Activated naive CD4-positive, alpha-beta T cell treated with anti-CD3 and anti-CD28 coated beads, Interleukin-2, amount 10 ng/mL, durations not matched to agents 7 days and 5 days (primary cell): ENCODE data around the gene RELCH.
A peak's percentile ranks its signal among the peaks of the same experiment; 100 is the strongest.

Experiments used
- CTCF ChIA-PET: fragments of 350-600 bp; sonication (Branson Sonifier 250); formaldehyde crosslinking; loops from one replicate; lab custom pipeline; 2021; ENCODE audit warnings: antibody characterized with exemption; lab: Charles Lee
- DNase-seq: peaks from one replicate; pipeline ENCODE4 v3.0.0-alpha.2; 2020
- H3K27ac Mint-ChIP-seq: one replicate; pipeline ENCODE4 v1.8.0; 2021; ENCODE audit warnings: mild to moderate bottlenecking, moderate library complexity, mixed read lengths
- H3K27me3 Mint-ChIP-seq: one replicate; pipeline ENCODE4 v1.8.0; 2021; ENCODE audit warnings: mild to moderate bottlenecking, mixed read lengths
- H3K36me3 Mint-ChIP-seq: one replicate; pipeline ENCODE4 v1.8.0; 2021; ENCODE audit warnings: mixed read lengths
- H3K4me1 Mint-ChIP-seq: one replicate; pipeline ENCODE4 v1.8.0; 2021; ENCODE audit warnings: mixed read lengths
- H3K4me3 Mint-ChIP-seq: one replicate; pipeline ENCODE4 v1.8.0; 2021; ENCODE audit warnings: mild to moderate bottlenecking, moderate library complexity, mixed read lengths
- H3K9me3 Mint-ChIP-seq: one replicate; pipeline ENCODE4 v1.8.0; 2021; ENCODE audit warnings: mixed read lengths

Gene RELCH

GRCh38 chr18:62326646-62327348 is 139.7 kb downstream of the RELCH start:
- CTCF ChIA-PET: interaction anchor here (0.6 to 1.9 kb wide), 3 partner anchors 16 to 569 kb away, joined by 3 to 5 read pairs (median 4); no protein-coding TSS in a partner anchor
- H3K4me1 Mint-ChIP-seq: peaks cover 66% of the 10 kb centered on the region
- peaks cover 13% of the 10 kb centered on the region for H3K36me3 Mint-ChIP-seq
- H3K27ac Mint-ChIP-seq: no peak overlapping the region
- DNase-seq: no peak
- no peaks in the 10 kb centered on the region for H3K9me3 Mint-ChIP-seq
- H3K4me3 Mint-ChIP-seq: peak overlapping the region; percentile 91
- H3K27me3 Mint-ChIP-seq: peaks cover 51% of the 10 kb centered on the region

- Mint-ChIP-seq H3K27ac (no peak overlapping the region), H3K4me3 (no peak overlapping the region), H3K4me1 (peaks cover 78% of the 10 kb centered on the region), H3K9me3 (no peaks in the 10 kb centered on the region), H3K27me3 (peaks cover 48% of the 10 kb centered on the region), H3K36me3 (peaks cover 15% of the 10 kb centered on the region)
- no peak for DNase-seq
- CTCF ChIA-PET: interaction anchor here (1.9 kb wide), 1 partner anchor 255 kb away, joined by 5 read pairs; no protein-coding TSS in a partner anchor
Measured at GRCh38 chr18:62327977-62328376, 140.9 kb downstream of the RELCH start.

GRCh38 chr18:62328586-62329525 is 141.8 kb downstream of the RELCH start:
- H3K4me3 Mint-ChIP-seq: peak overlapping the region; percentile 73
- peak overlapping the region; percentile 90 for H3K27ac Mint-ChIP-seq
- DNase-seq: no peak
- H3K4me1 Mint-ChIP-seq: peaks cover 77% of the 10 kb centered on the region
- peaks cover 42% of the 10 kb centered on the region for H3K27me3 Mint-ChIP-seq
- CTCF ChIA-PET: interaction anchor here (0.8 to 1.6 kb wide), 4 partner anchors 9 to 97 kb away, joined by 3 to 5 read pairs (median 4); no protein-coding TSS in a partner anchor
- no peaks in the 10 kb centered on the region for H3K9me3 Mint-ChIP-seq
- peaks cover 18% of the 10 kb centered on the region for H3K36me3 Mint-ChIP-seq

- DNase-seq: peak; percentile 71
- CTCF ChIA-PET: interaction anchor here (0.8 to 1.6 kb wide), 4 partner anchors 8 to 96 kb away, joined by 3 to 5 read pairs (median 4); no protein-coding TSS in a partner anchor
- H3K4me1 Mint-ChIP-seq: peaks cover 72% of the 10 kb centered on the region
- H3K4me3 Mint-ChIP-seq: peak overlapping the region; percentile 73
- H3K9me3 Mint-ChIP-seq: no peaks in the 10 kb centered on the region
- H3K27me3 Mint-ChIP-seq: peaks cover 32% of the 10 kb centered on the region
- H3K36me3 Mint-ChIP-seq: peaks cover 18% of the 10 kb centered on the region
- H3K27ac Mint-ChIP-seq: peak overlapping the region; percentile 90
Measured at GRCh38 chr18:62329691-62330454, 142.8 kb downstream of the RELCH start.

GRCh38 chr18:62330650-62331049 is 143.6 kb downstream of the RELCH start:
- peaks cover 72% of the 10 kb centered on the region for H3K4me1 Mint-ChIP-seq
- H3K27me3 Mint-ChIP-seq: peaks cover 28% of the 10 kb centered on the region
- CTCF ChIA-PET: interaction anchor here (1.6 kb wide), 1 partner anchor 95 kb away, joined by 5 read pairs; no protein-coding TSS in a partner anchor
- no peaks in the 10 kb centered on the region for H3K9me3 Mint-ChIP-seq
- peaks cover 18% of the 10 kb centered on the region for H3K36me3 Mint-ChIP-seq
- no peak for DNase-seq
- H3K4me3 Mint-ChIP-seq: peak overlapping the region; percentile 73
- peak overlapping the region; percentile 71 for H3K27ac Mint-ChIP-seq

GRCh38 chr18:62331581-62332356 is 144.7 kb downstream of the RELCH start:
- Mint-ChIP-seq H3K27me3 (peaks cover 20% of the 10 kb centered on the region), H3K9me3 (no peaks in the 10 kb centered on the region), H3K4me1 (peaks cover 62% of the 10 kb centered on the region), H3K4me3 (no peak overlapping the region), H3K36me3 (peaks cover 14% of the 10 kb centered on the region), H3K27ac (peak overlapping the region; percentile 26)
- CTCF ChIA-PET: no interaction called here
- DNase-seq: no peak

GRCh38 chr18:62332431-62332830 is 145.4 kb downstream of the RELCH start:
- no peak for DNase-seq
- H3K4me3 Mint-ChIP-seq: no peak overlapping the region
- CTCF ChIA-PET: no interaction called here
- peaks cover 57% of the 10 kb centered on the region for H3K4me1 Mint-ChIP-seq
- no peak overlapping the region for H3K27ac Mint-ChIP-seq
- peaks cover 15% of the 10 kb centered on the region for H3K27me3 Mint-ChIP-seq
- H3K36me3 Mint-ChIP-seq: peaks cover 14% of the 10 kb centered on the region
- no peaks in the 10 kb centered on the region for H3K9me3 Mint-ChIP-seq

GRCh38 chr18:62332964-62333695 is 146.1 kb downstream of the RELCH start:
- Mint-ChIP-seq H3K27me3 (peaks cover 15% of the 10 kb centered on the region), H3K36me3 (peaks cover 16% of the 10 kb centered on the region), H3K27ac (no peak overlapping the region), H3K4me3 (no peak overlapping the region), H3K4me1 (peaks cover 52% of the 10 kb centered on the region), H3K9me3 (no peaks in the 10 kb centered on the region)
- CTCF ChIA-PET: interaction anchor here (0.7 kb wide), 1 partner anchor 8 kb away, joined by 3 read pairs; the partner anchor contains the start of gene TNFRSF11A
- DNase-seq: no peak

- no peak overlapping the region for H3K4me3 Mint-ChIP-seq
- CTCF ChIA-PET: no interaction called here
- peaks cover 48% of the 10 kb centered on the region for H3K4me1 Mint-ChIP-seq
- no peaks in the 10 kb centered on the region for H3K9me3 Mint-ChIP-seq
- H3K27ac Mint-ChIP-seq: no peak overlapping the region
- peaks cover 18% of the 10 kb centered on the region for H3K27me3 Mint-ChIP-seq
- no peak for DNase-seq
- peaks cover 16% of the 10 kb centered on the region for H3K36me3 Mint-ChIP-seq
Measured at GRCh38 chr18:62334120-62334519, 147.1 kb downstream of the RELCH start.

GRCh38 chr18:62335494-62335893 is 148.4 kb downstream of the RELCH start:
- CTCF ChIA-PET: interaction anchor here (0.9 kb wide), 1 partner anchor 86 kb away, joined by 3 read pairs; no protein-coding TSS in a partner anchor
- Mint-ChIP-seq H3K27me3 (peaks cover 10% of the 10 kb centered on the region), H3K4me1 (peaks cover 43% of the 10 kb centered on the region)

GRCh38 chr18:62336618-62337017 is 149.6 kb downstream of the RELCH start:
- no peak overlapping the region for H3K27ac Mint-ChIP-seq

More at GRCh38 chr18:62335494-62335893, 148.4 kb downstream of the RELCH start:
- H3K27ac Mint-ChIP-seq: no peak overlapping the region
- no peak for DNase-seq
- H3K9me3 Mint-ChIP-seq: no peaks in the 10 kb centered on the region
- H3K36me3 Mint-ChIP-seq: peaks cover 12% of the 10 kb centered on the region
- no peak overlapping the region for H3K4me3 Mint-ChIP-seq

GRCh38 chr18:62337336-62337735 is 150.3 kb downstream of the RELCH start:
- Mint-ChIP-seq H3K27me3 (peaks cover 10% of the 10 kb centered on the region), H3K9me3 (no peaks in the 10 kb centered on the region), H3K4me3 (no peak overlapping the region), H3K4me1 (peaks cover 26% of the 10 kb centered on the region), H3K36me3 (peaks cover 7% of the 10 kb centered on the region), H3K27ac (no peak overlapping the region)
- DNase-seq: no peak
- CTCF ChIA-PET: interaction anchor here (1.7 kb wide), 1 partner anchor 8 kb away, joined by 4 read pairs; no protein-coding TSS in a partner anchor

More at GRCh38 chr18:62336618-62337017, 149.6 kb downstream of the RELCH start:
- no peaks in the 10 kb centered on the region for H3K9me3 Mint-ChIP-seq
- CTCF ChIA-PET: no interaction called here
- no peak overlapping the region for H3K4me3 Mint-ChIP-seq
- no peak for DNase-seq
- H3K36me3 Mint-ChIP-seq: peaks cover 7% of the 10 kb centered on the region
- H3K27me3 Mint-ChIP-seq: peaks cover 10% of the 10 kb centered on the region
- H3K4me1 Mint-ChIP-seq: peaks cover 33% of the 10 kb centered on the region
